Measurements from ENCODE around the gene IFRD2.
"Not testable (repeated sequence)": the region's sequence is repeated elsewhere in the genome, so short reads cannot be mapped to it uniquely, and the experiment has no call there.

Gene IFRD2

DNA sequence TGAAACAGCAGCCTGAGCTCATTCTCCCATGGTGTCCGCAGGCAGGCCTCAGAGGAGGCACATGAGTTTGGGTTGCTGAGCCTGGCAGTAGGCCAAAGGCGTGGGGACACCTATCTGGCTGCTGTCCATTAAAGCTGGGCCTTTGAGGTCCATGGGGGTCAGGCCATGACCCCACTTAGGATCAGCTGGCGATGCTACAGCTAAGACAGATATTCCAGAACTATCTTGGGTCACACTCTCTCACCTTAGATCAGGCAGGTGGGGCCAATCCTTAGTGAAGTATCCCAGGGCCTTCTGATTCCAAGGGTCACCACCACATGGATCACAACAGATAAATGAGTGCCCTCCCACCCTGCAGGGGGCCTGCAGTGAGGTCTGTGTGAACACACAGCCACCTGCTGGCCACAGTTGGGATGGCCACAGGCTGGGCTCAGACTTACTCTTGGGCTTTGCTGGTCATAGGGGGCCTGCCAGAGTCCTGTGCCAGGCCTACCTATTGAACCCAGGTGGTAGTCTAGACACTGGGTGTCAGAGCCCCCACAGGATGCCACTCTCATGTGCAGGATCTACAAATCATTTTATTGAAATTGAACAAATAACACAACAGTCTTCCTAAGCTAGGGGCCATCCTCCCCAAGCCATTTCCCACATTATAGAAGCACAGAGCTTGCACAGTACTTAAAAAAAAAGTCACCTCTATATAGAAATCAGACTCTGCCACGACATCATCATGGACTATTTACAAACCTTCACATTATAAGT, 32.3 kb upstream of the IFRD2 start:
- DNase-seq: peak; percentile 70

DNA sequence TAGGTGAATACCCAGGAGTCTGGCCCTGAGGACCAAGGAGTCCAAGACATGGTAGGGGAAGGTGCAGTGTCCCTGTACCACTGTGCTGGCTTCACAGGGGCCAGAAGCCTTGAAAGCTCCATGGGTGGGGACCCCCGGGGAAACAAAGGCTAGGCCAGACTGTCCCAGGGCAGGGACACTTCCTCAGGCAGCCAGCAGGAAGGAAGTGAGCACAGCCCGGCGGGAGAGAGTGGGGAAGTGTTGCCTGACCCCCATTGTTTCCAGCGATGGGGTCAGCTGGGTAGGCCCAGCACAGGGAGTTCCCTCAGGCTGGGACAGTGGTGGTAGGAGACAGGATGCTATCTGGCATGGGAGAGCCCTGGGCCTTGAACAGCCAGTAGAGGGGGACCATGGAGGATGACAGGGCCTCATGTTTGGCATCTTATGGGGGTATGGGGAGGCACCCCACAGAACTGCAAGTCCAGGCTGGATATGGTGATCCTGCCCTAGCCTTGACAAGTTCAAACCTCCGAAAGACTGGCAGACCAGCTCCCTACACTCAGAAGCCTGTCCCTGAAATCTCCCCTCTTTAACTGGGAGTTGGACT, 31.5 kb upstream of the IFRD2 start:
- DNase-seq: no peak

DNA sequence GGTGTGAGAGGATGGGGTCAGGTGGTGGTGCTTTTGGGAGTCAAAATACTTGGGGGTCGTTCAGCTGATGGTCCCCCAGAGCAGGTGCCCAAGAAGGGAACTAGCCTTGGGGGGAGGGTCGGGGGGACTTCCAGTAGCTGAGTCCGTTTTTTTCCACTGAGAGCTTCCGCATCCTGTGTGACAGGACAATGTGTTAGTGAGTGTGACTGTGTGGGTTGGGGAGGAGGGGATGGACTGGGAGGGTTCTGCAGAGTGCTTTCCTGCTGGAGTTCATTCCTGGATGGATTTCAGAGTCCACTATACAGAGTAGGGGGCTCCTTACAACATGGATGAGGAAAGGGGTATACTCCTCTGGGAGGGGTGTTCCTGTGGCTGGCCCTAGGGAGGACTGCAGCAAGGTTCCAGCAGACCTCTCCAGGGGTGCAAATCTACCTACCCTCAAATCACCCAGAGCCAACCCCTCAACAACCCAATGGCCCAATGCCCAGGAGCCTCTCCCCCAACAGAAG, 30.9 kb upstream of the IFRD2 start:
- no peak for DNase-seq

DNA sequence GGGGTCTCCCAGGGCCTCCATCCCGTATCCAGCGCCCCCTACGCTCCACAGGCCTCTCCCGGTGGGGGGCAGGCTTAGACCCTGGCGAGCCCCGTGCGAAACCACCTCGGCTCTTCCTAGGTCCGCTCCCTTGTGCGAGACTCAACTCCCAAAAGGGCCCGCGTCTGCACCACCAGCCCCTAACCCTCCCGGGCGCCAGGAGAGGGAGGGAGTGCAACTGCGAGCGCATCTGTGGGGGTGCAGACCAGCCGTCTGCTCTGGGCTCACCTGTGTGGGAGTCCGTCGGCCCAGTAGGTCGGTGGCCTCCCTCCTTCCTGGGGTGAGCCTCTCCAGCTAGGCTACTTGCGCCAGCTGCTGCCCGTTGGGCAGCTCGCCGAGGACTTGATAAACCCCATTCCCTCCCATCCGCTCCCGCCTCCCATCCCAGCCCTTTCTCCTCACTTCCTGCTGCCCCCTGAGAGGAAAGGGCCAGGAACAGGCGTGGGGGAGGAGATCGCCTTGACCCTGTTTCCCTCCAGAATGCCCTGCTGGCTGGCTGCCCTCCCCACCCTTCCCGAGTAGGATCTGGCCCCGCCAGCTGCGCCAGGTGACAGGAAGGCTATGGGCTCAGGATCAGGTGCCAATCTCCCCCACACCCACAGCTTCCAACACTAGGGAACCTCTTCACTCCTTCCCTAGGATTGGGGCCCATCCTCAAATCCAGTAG, 30.3 kb upstream of the IFRD2 start, which contains the start of gene HYAL2:
Gene HYAL2 (minus strand): TSS at position 360 of the 706 bp plus-strand sequence. CDS start 2,256 bp downstream, outside the sequence.
- no peak for DNase-seq

DNA sequence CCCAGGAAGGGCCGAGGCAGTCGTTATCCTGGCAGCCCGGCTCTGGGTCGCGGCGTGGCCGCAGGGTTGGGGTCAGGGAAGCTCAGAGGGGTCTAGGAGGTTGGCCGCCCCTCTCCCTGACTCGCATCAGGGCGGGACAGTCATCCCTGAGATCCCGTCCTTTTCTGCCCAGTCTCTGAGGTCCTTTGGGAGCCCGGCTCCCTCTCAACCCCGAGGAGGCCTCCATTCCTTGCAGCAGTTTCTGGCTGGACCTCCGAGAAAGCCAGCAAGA, 29.8 kb upstream of the IFRD2 start:
- no peak for DNase-seq

DNA sequence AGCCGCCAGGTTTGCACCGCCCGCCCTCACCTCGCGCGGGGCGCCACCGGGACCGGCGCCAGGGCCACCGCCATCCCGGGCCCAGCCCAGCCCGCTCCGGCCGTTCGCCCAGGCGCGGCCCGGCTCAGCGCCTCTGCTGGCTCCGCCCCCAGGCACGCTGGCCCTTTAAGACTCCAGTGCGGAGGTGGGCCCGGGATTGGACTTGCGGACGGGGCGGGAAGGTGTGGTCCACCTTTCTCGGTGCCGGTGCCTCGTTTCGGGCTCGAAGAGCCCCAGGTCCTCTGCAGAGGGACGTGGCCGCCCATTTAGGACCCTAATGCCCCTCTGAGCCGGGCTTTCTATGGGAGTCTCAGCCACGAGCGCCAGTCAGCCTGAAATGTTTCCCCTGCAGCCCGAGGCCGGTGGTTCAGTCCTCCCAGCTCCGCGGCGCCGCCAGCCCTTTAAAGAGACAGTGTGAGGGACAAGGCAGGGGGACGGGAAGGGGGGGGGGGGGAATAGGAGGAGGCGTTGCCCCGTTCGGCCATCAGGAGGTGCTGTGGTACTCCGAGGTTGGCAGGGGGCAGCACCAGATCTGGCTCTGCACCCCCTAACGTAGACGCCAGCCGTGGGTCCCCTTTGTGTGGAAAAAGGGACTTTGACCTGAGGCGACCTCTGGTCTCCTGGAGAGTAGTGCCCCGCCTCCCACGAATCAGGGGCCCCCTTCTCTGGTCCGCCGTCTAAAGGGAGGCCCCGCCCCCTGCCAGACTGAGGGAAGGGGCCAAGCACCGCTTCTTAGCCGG, 29.3 kb upstream of the IFRD2 start:
- peak; percentile 81 for DNase-seq

DNA sequence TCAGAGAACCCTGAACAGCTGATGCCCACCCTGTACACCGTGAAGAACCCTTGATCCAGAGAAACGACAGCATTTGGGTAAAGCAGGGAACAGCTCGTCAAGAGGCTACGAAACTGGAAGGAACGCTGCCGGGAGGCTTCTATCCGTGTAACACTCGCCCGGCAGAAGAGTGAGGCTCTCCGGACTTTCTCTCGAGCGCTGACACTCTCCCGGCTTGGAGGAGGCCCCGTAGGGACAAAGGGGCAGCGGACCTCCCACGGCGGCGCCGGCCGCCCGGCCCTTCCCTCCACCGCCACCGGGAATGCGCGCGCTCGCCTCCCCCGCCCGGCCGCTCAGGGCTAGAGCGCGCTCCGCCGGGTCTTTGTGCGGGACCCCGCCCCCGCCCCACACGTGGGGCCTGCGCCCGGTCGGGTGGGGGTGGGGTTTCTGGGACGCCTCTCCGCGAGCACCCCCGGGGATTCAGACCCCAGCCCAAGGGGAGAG, 28.7 kb upstream of the IFRD2 start:
- DNase-seq: peak; percentile 67

DNA sequence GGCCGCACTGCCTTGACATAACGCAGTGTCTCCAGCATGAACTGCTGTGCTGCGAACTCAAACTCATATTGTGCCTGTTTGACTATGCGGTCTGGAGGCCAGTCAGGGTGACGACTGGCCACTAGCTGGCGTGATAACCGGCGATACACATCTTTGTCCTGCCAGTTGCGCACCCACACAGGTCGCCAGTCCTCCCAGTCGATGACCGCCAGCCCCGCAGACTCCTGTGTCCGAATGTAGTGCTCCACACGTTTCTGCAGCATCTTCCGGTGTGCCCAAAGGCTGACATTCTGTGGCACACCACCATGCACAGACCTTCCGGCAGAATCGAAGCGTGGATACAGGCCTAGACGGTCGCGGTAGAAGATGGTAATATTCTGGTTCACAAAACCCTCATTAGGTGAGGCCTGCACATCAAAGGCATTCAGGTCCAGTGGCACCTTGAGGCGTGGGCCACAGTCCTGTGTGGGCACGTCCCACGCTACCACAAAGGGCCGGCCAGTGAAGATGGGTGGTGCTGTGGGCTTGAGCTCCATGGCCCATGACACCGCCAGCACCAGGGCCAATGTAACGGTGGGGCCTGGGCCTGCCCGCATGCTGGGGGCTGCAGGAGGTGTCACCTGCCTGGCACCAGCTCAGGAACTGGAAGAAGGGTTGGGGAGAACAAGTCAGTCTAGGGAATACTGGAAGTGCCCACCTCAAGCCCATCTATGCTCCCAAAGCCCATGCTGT, 27.8 kb upstream of the IFRD2 start:
- no peak for DNase-seq

DNA sequence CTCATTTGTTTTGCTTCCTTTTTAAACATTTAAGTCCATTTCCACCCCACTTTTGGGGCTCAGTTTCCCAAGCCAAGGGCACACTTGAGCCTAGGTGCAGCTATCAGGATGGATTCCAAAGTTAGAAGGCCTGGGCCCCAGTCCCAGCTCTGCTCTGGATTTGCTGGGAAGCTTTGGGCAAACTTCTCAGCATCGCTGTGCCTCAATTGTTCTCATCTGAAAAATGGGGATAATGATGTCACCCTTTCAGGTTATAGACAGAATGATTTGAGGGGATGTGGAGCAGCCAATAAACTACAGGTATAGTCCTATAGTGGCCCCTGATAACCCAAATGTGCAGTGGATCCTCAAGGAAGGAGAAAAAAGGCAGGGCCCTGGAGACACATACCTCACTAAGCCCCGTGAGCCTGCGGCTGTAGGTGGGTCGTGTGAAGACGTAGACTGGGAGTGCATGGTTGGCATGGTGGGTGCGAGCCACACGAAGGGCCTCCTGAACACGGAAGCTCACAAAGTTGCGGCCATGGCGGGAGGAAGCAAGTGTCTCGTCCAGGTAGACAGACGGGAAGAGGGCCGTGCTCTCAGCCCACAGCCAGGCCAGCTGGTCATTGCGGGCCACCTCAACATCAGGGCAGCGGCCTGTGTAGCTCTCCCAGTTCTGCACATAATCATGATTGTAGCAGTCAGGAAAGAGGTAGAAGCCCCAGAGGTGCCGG, 27.1 kb upstream of the IFRD2 start:
- no peak for DNase-seq

DNA sequence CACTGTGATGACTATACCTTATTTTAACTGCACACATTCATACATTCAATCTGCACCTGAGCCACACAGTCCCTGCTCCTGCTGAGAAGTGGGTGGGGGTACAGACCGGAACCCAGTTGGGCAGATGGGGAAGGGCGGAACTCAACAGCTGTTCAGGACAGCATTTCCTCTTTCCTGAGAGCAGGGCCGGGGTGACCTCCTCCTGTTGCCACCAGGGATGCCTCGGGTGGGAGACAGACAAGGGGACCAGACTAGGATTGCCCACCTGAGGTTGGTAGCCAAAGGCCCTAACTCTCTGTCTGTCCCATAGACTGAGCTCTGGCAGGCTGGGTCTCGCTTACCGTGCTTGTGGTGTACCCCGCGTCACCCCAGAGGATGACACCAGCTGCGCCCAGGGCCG, 26.4 kb upstream of the IFRD2 start:
- DNase-seq: no peak

DNA sequence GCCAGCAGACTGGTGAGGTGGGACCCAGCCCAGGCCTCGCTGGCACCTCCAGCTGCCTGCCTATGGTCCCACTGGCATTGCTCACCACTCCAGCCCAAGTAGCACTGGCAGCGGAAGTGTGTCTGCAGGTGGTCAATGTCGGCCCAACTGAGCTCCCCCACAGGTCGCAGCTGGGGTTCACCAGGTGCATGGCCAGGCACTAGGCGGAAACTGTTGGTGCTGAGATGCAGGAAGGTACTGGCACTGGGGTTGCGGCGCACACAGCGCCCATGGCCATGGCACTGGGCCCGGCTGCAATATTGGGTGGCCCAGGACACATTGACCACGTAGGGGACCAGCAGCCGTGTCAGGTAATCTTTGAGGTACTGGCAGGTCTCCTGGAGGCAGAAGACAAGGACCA, 25.9 kb upstream of the IFRD2 start:
- DNase-seq: no peak

DNA sequence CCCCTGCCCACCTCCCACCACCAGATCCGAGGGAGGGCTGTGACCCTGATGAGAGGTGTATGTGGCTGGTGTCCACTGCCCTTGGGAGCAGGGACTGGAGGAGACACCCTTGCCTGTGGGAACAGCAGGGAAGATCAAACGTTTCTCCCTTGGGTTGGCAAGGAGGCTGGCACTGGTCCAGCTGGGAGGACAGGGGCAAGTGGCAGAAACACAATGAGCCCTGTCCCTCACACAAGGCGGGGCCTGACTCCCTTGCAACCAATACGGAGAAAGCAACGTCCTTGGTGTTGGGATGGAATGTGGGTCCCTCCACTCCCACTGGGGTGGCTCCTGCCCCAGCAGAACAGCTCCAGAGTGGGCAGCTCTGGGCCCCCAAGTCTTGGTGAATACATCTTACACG, 25.1 kb upstream of the IFRD2 start:
- no peak for DNase-seq

DNA sequence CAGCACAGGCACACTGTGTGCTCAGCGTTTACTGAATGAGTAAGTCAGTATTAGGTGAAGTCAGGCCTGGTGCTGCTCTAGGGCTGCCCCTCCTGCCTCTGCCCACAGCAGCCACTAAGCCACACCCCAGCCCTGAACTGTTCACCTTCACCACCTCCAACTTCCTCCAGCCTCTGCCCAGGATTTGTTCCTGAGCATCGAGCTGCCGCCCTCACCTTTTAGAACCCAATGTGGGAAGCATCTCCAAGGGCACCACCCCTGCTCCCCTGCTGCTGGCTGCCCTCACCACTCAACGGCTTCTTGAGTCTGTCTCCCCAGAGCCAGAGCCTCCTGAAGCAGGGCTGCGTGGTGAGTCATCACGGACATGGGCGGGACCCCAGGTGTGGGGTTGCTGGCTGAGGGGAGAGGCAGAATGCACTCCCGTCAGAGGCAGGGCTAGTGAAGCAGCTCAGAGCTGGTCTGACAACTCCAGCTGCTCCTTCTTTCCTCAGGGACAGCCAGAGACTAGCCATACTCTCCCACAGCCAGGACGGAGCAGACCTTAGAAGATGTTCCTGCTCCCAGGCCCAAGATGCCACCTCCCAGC, 24.5 kb upstream of the IFRD2 start:
- peak; percentile 60 for DNase-seq

DNA sequence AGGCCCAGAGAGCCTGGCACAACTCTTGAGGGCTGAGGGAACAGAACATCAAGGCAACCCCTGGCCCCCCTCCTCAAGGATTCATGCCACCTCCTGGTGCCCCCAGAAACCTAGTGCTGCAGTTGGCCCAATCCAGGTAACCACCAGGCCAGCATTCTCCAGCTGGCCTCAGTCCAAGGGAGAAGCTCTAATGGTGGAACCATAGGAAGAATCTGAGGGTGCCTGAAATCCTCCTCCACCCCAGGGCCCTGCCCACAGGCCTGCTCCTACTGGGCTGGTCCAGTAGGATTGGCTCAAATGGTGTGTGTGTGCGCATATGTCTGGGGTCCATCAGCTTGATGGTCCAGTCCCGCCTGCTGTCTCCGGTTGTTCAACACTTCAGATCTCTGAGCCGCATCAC, 22.6 kb upstream of the IFRD2 start:
- no peak for DNase-seq

DNA sequence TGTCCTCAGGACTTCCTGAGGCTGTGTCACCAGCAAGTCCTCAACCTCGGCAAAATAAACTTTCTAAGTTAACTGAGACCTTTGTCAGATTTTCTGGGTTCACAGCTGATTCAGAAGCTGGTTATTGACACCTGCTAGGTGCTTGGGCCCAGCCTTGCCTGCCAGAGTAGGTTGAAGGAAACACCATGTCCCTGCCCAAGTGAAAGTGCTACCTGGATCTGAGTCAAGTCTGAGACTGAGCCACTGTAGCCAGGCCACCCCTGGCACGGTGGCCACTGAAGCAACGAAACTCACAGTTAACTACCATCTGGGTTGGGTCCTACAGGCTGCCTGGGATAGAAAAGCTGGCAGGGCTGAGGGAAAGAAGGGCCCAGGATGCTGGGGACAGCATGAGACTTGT, 22.1 kb upstream of the IFRD2 start:
- DNase-seq: no peak

DNA sequence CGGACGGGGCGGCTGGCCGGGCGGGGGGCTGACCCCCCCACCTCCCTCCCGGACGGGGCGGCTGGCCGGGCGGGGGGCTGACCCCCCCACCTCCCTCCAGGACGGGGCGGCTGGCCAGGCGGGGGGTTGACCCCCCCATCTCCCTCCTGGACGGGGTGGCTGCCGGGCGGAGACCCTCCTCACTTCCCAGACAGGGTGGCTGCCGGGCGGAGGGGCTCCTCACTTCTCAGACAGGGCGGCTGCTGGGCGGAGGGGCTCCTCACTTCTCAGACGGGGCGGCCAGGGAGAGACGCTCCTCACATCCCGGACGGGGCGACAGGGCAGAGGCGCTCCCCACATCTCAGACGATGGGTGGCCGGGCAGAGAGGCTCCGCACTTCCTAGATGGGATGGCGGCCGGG, 19.8 kb upstream of the IFRD2 start:
- DNase-seq: not testable (repeated sequence)

DNA sequence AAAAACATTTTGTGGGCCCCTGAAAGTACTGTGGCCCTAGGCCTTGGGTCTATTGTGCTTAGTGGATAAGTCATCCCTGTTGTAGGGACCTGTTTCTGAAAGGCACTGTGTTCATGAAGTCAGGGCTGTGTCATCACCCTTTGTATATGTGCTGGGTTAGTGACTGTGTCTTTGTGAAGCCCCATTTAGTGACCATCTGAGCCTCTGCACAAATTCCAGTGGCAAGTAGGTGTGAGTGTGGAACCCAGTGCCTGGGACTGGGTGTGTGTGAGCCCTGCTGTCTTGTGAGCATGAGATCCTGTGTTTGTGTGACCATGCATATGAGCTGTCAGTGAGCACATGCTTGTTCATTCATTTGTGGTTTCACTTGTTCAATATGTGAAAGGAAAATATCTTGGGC, 12.4 kb upstream of the IFRD2 start:
- no peak for DNase-seq

DNA sequence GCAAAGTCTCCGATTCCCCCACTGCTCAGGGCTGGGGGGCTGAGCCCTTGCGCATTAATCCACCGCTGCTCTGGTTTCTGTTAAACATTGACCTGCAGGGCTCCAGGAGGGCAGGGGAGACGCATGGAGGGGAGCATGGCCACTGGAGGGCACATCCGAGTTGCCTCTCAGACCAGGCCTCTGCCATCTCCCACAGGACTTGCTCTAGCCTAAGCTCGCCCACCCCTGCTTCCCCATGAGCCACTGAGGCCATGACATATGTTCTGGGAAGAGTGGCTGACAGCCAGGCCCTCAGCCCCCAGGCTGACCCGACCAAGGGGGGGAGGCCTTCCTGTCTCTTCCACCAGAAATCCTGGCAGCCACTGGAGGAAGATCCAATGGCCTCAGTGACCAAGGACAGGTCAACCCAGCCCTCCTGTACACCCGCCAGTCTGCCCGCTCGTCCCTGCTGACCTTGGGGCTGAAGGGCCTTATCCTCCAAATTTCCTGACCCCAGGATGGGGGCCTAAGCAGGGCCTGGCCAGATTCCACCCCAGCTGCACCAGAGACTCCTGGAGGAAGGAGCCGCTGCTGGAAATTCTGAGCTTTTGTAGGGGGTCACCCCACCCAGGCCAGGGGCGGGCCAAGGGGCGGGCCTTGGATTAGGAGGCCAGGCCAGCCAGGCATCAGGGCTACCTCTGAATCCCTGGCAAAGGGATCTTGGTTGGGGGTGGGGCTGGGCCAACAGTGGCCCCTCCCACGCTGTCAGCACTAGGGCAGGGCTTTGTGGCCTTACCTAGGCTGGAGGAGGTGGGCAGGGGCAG, 11.0 kb upstream of the IFRD2 start, which contains the start of gene HYAL1:
Gene HYAL1 (minus strand): TSS at position 562 of the 803 bp plus-strand sequence. CDS start 618 bp downstream, outside the sequence.
- DNase-seq: no peak

DNA sequence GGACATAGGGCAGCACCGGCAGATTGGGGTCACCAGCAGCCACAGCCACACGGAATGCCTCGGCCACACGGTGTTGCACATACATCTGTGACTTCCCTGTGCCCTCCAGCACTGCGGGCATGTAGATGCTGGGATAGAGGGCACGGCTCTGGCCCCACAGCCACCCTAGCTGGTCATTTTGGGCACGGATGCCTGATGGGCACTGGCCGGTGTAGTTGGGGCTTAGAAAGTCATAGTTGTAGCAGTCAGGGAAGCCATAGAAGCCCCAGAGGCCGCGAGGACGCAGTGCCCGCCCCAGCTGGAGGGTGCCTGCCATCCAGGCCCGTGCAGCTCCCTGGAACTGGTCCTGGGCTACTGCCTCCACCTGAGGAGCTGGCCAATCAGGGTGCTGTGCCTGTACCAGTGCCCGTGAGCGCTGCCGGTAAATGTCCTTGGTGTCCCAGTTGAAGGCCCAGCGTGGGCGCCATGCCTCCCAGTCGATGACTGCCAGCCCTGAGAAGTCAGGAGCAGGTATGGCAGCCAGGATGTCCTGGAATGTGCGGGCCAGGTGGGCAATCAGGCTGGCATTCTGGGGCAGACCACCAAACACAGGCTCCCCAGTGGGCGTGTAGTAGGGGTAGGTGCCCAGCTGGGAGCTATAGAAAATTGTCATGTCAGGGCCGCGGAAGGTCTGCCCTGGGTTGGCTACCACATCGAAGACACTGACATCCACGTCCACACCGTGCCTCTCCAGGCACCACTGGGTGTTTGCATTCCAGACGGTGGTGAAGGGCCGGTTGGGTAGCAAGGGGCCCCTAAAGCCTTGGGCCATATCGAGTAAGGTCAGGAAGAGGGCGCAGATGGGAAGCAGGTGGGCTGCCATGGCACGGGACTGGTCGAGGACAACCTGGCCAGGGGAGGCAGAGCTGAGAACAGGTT, 10.1 kb upstream of the IFRD2 start:
- no peak for DNase-seq
